Cardiac fibroblast (primary cell): Measurements from ENCODE around the gene KCNC1.

Experiments
- DNase-seq, 2 donors: peaks; one replicate each; pipeline versions ENCODE4 v3.0.0 to v3.0.0-alpha.2; 2010; ENCODE audit warnings: low read depth in 2 of 2
- H3K4me3 ChIP-seq, 2 donors: replicated peaks in 1 of 2; 1 replicate in 1 of 2; 2 replicates in 1 of 2; pipeline ENCODE4 v1.5.1; 2011; ENCODE audit warnings: low read depth in 2 of 2, low read length in 2 of 2, mild to moderate bottlenecking in 2 of 2, moderate library complexity in 1 of 2
- CTCF ChIP-seq: IDR thresholded peaks from one replicate; pipeline ENCODE4 v1.5.1; 2011; ENCODE audit warnings: low read depth, mild to moderate bottlenecking, low read length, inconsistent platforms

Gene KCNC1

GRCh38 chr11:17743026-17743807, 8.6 kb downstream of the KCNC1 start:
- no peak overlapping the region for H3K4me3 ChIP-seq
- TF ChIP-seq CTCF: no peak

GRCh38 chr11:17743808-17744119, 9.2 kb downstream of the KCNC1 start:
- TF ChIP-seq CTCF: no peak
- no peak for DNase-seq
- H3K4me3 ChIP-seq: no peak overlapping the region

More at GRCh38 chr11:17743026-17743807, 8.6 kb downstream of the KCNC1 start:
- DNase-seq: no peak

GRCh38 chr11:17744151-17744940, 9.8 kb downstream of the KCNC1 start:
- no peak for TF ChIP-seq CTCF
- DNase-seq: no peak
- no peak overlapping the region for H3K4me3 ChIP-seq

- no peak for DNase-seq
- TF ChIP-seq CTCF: no peak
- H3K4me3 ChIP-seq: no peak overlapping the region
These were observed 10.6 kb downstream of the KCNC1 start for GRCh38 chr11:17745023-17745772.

GRCh38 chr11:17746096-17746495, 11.5 kb downstream of the KCNC1 start:
- DNase-seq: no peak
- no peak overlapping the region for H3K4me3 ChIP-seq
- TF ChIP-seq CTCF: no peak

- H3K4me3 ChIP-seq: no peak overlapping the region
- TF ChIP-seq CTCF: no peak
- no peak for DNase-seq
These were observed 12.8 kb downstream of the KCNC1 start for GRCh38 chr11:17747131-17747955.
